Measurements from ENCODE around the gene CAST. TPM values are rescaled to one million over a fixed set of nuclear protein-coding genes. Genes with fewer than 3 reads are reported as not detected.

Gene CAST
- total and polyA plus RNA-seq, 2 donors (not counting 3 experiments of a cell fraction or from before 2014, with no cell fraction given): 33.7 to 194 TPM

- peaks cover 15% of the 10 kb centered on the region for H3K4me1 ChIP-seq (ENCODE audit: control insufficient read depth, extremely low read depth, insufficient read depth, low read length)
- H3K9me1 ChIP-seq (replicated peaks; ENCODE audit: control insufficient read depth, extremely low read depth, insufficient read depth, low read length): no peaks in the 10 kb centered on the region
- no peak overlapping the region for H3K4me3 ChIP-seq (replicated peaks in 1 of 3; ENCODE audit: insufficient read depth in 1 of 3, low read depth in 1 of 3, low read length in 3 of 3)
- H3K9ac ChIP-seq (replicated peaks; ENCODE audit: extremely low read depth, insufficient read depth, low read length): no peak overlapping the region
- H3K9me3 ChIP-seq (replicated peaks; ENCODE audit: control insufficient read depth, insufficient read depth, low read length): no peaks in the 10 kb centered on the region
- POLR2A ChIA-PET: no interaction called here
- CTCF ChIA-PET: interaction anchor here (1.0 to 1.7 kb wide), 4 partner anchors 12 to 310 kb away, joined by 3 to 9 read pairs (median 4); no protein-coding TSS in a partner anchor
- dilution Hi-C loops (cut with MboI; ENCODE audit: extremely low pct_ligation_motif_present, low sequenced_read_pairs) (no loop called here), intact Hi-C loops (cut with micrococcal nuclease) (no loop called here)
- peak; percentile 60 for TF ChIP-seq GATA2 (IDR thresholded peaks at IDR 0.05; ENCODE audit: insufficient read depth, insufficient read length, low read depth, low read length)
- peak; percentile 53 for TF ChIP-seq FOS (IDR thresholded peaks at IDR 0.05; ENCODE audit: borderline replicate concordance, insufficient read depth, low read length)
- no peak for TF ChIP-seq MYC (IDR thresholded peaks at IDR 0.05; ENCODE audit: low read depth, low read length)
- no peak overlapping the region for H3K27ac ChIP-seq (ENCODE audit: insufficient read depth, low read depth, low read length)
- no peak overlapping the region for H3K4me2 ChIP-seq (ENCODE audit: insufficient read depth, low read length)
- H3K36me3 ChIP-seq (ENCODE audit: control insufficient read depth in 2 of 2, extremely low read depth in 1 of 2, insufficient read depth in 2 of 2, low read length in 2 of 2): no peaks in the 10 kb centered on the region
- FAIRE-seq (peak; percentile 31), DNase-seq (ENCODE audit: low read depth, low spot score) (peak; percentile 26)
- no peaks in the 10 kb centered on the region for H3K27me3 ChIP-seq (ENCODE audit: control insufficient read depth in 2 of 2, insufficient read depth in 2 of 2, low read length in 2 of 2)
- no peaks in the 10 kb centered on the region for H4K20me1 ChIP-seq (replicated peaks; ENCODE audit: control insufficient read depth, extremely low read depth, insufficient read depth, low read length)
- no peaks in the 10 kb centered on the region for H3K79me2 ChIP-seq (ENCODE audit: control insufficient read depth, insufficient read depth, low read length)
- BruUV-seq (replicated peaks): no TSS peak
- no peak overlapping the region for H2AFZ ChIP-seq (ENCODE audit: low read depth, low read length)
Measured at GRCh38 chr5:96655506-96655905, 6.7 kb upstream of the CAST start.

GRCh38 chr5:96657068-96657467, 5.1 kb upstream of the CAST start:
- no peaks in the 10 kb centered on the region for H3K79me2 ChIP-seq (ENCODE audit: control insufficient read depth, insufficient read depth, low read length)
- peaks cover 24% of the 10 kb centered on the region for H3K4me1 ChIP-seq (ENCODE audit: control insufficient read depth, extremely low read depth, insufficient read depth, low read length)
- no peak overlapping the region for H3K27ac ChIP-seq (ENCODE audit: insufficient read depth, low read depth, low read length)
- no peaks in the 10 kb centered on the region for H3K9me3 ChIP-seq (replicated peaks; ENCODE audit: control insufficient read depth, insufficient read depth, low read length)
- peak; percentile 80 for FAIRE-seq
- ChIA-PET CTCF (interaction anchor here (0.7 kb wide), 1 partner anchor 64 kb away, joined by 3 read pairs; no protein-coding TSS in a partner anchor), POLR2A (no interaction called here)
- intact Hi-C loops (cut with micrococcal nuclease): no loop called here
- H3K9ac ChIP-seq (replicated peaks; ENCODE audit: extremely low read depth, insufficient read depth, low read length): no peak overlapping the region
- H3K36me3 ChIP-seq (ENCODE audit: control insufficient read depth in 2 of 2, extremely low read depth in 1 of 2, insufficient read depth in 2 of 2, low read length in 2 of 2): no peaks in the 10 kb centered on the region
- no peaks in the 10 kb centered on the region for H3K27me3 ChIP-seq (ENCODE audit: control insufficient read depth in 2 of 2, insufficient read depth in 2 of 2, low read length in 2 of 2)
- H3K9me1 ChIP-seq (replicated peaks; ENCODE audit: control insufficient read depth, extremely low read depth, insufficient read depth, low read length): no peaks in the 10 kb centered on the region
- peak; percentile 53 for DNase-seq (ENCODE audit: low read depth, low spot score)
- H2AFZ ChIP-seq (ENCODE audit: low read depth, low read length): no peak overlapping the region
- no peaks in the 10 kb centered on the region for H4K20me1 ChIP-seq (replicated peaks; ENCODE audit: control insufficient read depth, extremely low read depth, insufficient read depth, low read length)
- peak overlapping the region; percentile 8 for H3K4me2 ChIP-seq (ENCODE audit: insufficient read depth, low read length)
- TF ChIP-seq GATA2 (IDR thresholded peaks at IDR 0.05; ENCODE audit: insufficient read depth, insufficient read length, low read depth, low read length) (peak; percentile 42), POLR2AphosphoS5 (IDR thresholded peaks at IDR 0.05; ENCODE audit: insufficient read depth, low read depth, low read length) (no peak), JUN (IDR thresholded peaks at IDR 0.05; ENCODE audit: borderline replicate concordance, insufficient read depth, insufficient read length, low read depth) (peak; percentile 61), FOS (IDR thresholded peaks at IDR 0.05; ENCODE audit: borderline replicate concordance, insufficient read depth, low read length) (peak; percentile 93)
- no TSS peak for BruUV-seq (replicated peaks)
- dilution Hi-C loops (cut with MboI; ENCODE audit: extremely low pct_ligation_motif_present, low sequenced_read_pairs): no loop called here
- H3K4me3 ChIP-seq (replicated peaks in 1 of 3; ENCODE audit: insufficient read depth in 1 of 3, low read depth in 1 of 3, low read length in 3 of 3): no peak overlapping the region

Data from endothelial cell of umbilical vein (primary cell).